ENCODE measurements around the gene ZDHHC20.

Gene ZDHHC20

GRCh38 chr13:21324803-21325202, 134.3 kb downstream of the ZDHHC20 start:
- DNase-seq (ENCODE audit: low spot score): no peak

DNA sequence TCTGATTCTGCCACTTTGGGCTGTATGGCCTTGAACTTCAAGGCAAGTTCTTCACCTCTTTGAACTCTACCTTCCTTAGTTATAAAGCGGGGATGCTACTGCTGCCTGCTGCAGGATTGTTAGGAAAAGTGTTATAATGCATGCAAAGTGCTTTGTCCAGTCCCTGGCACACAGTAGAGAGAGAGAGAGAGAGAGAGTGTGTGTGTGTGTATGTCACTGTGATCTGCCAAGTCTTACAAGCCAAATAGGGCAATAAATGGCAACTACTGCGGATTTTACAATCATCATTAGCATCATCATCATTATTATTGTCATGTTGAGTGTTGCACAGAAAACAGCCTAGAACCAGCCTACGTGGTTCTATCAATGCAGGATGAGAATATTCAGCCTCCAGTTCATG, 136.1 kb downstream of the ZDHHC20 start:
- DNase-seq (ENCODE audit: low spot score): no peak

All from kidney capillary endothelial cell (primary cell).